ENCODE measurements around the gene TGOLN2. TPM values are rescaled to one million over a fixed set of nuclear protein-coding genes. Genes with fewer than 3 reads are reported as not detected.
A peak's percentile ranks its signal among the peaks of the same experiment; 100 is the strongest.
"Not testable (repeated sequence)": the region's sequence is repeated elsewhere in the genome, so short reads cannot be mapped to it uniquely, and the experiment has no call there.

The TGOLN2 gene
- total RNA-seq, 2 donors from 2014 or later = 152 to 175 TPM

DNA sequence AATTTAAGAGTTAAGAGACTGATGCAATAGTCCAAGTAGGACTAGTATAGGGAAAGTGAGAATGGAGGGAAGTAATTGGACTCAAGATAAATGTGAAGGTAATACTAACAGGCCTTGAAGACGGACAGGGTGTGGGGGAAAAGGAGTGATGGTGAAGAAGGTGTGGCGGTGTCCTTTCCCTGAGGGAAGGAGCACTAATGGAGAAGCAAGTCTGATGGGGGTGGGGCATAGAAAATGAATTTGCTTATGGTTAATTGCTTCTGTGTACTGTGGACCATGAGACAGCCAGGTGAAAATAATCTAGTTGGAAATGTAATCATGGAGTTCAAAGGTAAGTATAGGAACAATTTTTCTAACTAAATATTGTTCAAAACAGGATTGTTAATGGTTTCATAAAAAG lies 7.1 kb upstream of the TGOLN2 start:
- DNase-seq (ENCODE audit: low spot score) (no peak), ATAC-seq (ENCODE audit: insufficient number of reproducible peaks, low FRiP score, low read depth) (no peak)
- Histone ChIP-seq H3K4me3 (no peak overlapping the region), H3K4me1 (ENCODE audit: control insufficient read depth in 1 of 2, low read depth in 2 of 2) (no peaks in the 10 kb centered on the region), H3K36me3 (no peaks in the 10 kb centered on the region), H3K27me3 (replicated peaks; ENCODE audit: insufficient read depth) (no peaks in the 10 kb centered on the region), H3K27ac (no peak overlapping the region), H3K9me3 (no peaks in the 10 kb centered on the region)
- TF ChIP-seq, protein P1, sequence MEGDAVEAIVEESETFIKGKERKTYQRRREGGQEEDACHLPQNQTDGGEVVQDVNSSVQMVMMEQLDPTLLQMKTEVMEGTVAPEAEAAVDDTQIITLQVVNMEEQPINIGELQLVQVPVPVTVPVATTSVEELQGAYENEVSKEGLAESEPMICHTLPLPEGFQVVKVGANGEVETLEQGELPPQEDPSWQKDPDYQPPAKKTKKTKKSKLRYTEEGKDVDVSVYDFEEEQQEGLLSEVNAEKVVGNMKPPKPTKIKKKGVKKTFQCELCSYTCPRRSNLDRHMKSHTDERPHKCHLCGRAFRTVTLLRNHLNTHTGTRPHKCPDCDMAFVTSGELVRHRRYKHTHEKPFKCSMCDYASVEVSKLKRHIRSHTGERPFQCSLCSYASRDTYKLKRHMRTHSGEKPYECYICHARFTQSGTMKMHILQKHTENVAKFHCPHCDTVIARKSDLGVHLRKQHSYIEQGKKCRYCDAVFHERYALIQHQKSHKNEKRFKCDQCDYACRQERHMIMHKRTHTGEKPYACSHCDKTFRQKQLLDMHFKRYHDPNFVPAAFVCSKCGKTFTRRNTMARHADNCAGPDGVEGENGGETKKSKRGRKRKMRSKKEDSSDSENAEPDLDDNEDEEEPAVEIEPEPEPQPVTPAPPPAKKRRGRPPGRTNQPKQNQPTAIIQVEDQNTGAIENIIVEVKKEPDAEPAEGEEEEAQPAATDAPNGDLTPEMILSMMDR (IDR thresholded peaks at IDR 0.05) = no peak

DNA sequence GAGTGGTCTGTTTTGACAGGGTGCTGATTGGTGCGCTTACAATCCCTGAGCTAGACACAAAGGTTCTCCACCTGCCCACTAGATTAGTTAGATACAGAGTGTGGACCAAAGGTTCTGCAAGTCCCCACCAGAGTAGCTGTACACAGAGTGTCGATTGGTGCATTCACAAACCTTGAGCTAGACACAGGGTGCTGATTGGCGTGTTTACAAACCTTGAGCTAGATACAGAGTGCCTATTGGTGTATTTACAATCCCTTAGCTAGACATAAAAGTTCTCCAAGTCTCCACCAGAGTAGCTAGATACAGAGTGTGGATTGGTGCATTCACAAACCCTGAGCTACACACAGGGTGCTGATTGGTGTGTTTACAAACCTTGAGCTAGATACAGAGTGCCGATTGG lies 6.1 kb upstream of the TGOLN2 start:
- H3K4me3 ChIP-seq; H3K27me3 ChIP-seq (replicated peaks; ENCODE audit: insufficient read depth); ATAC-seq (ENCODE audit: insufficient number of reproducible peaks, low FRiP score, low read depth); DNase-seq (ENCODE audit: low spot score); H3K36me3 ChIP-seq; H3K9me3 ChIP-seq; H3K4me1 ChIP-seq (ENCODE audit: control insufficient read depth in 1 of 2, low read depth in 2 of 2); H3K27ac ChIP-seq: not testable (repeated sequence)

DNA sequence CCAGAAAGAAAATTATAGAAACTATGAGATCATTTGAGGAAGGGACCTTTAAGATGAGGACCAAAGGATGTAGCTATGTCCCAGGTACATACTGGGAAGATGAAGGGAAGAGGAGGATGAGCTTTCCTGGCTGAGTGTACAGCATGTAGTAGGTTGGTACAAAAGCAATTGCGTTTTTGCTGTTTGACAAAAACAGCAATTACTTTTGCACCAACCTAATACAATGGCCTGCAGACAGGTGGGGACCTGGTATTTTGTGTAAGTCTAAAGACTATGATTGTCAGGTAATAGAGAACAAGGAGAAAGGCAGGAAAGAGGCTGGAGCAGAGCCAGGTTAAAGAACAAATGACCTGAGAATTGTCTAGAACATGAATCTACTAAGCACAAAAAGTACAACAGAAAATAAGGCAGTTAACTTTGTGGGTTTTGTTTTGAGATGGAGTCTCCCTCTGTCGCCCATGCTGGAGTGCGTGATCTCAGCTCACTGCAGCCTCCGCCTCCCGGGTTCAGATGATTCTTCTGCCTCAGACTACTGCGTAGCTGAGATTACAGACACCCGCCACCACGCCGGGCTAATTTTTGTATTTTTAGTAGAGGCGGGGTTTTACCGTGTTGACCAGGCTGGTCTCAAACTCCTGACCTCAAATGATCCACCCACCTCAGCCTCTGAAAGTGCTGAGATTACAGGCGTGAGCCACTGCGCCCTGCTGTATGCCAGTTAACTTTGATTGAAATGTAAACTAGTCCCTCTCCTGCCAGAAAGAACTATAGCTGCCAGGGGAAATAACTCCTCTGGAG lies 3.2 kb upstream of the TGOLN2 start:
- H3K9me3 ChIP-seq = no peaks in the 10 kb centered on the region
- H3K4me1 ChIP-seq (ENCODE audit: control insufficient read depth in 1 of 2, low read depth in 2 of 2) = peaks cover 12% of the 10 kb centered on the region in 2 donors
- H3K27ac ChIP-seq = no peak overlapping the region
- H3K36me3 ChIP-seq = no peaks in the 10 kb centered on the region
- H3K27me3 ChIP-seq (replicated peaks; ENCODE audit: insufficient read depth) = no peaks in the 10 kb centered on the region
- ATAC-seq (ENCODE audit: insufficient number of reproducible peaks, low FRiP score, low read depth) (no peak), DNase-seq (ENCODE audit: low spot score) (no peak)
- no peak overlapping the region for H3K4me3 ChIP-seq
- TF ChIP-seq, protein P1 (IDR thresholded peaks at IDR 0.05) = no peak

DNA sequence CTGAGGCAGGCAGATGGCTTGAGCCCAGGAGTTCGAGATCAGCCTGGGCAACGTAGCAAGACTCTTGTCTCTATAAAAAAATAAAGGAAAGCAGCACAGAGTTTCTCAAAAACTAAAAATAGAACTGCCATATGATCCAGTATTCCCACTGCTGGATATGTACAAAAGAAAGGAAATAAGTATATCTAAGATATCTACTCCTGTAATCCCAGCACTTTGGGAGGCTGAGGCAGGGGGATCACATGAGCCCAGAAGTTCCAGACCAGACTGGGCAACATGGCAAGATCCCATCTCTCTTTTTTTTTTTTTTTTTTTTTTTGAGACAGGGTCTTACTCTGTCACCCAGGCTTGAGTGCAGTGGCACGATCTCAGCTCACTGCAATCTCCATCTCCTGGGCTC lies 1.9 kb upstream of the TGOLN2 start:
- not testable (repeated sequence) for H3K27me3 ChIP-seq (replicated peaks; ENCODE audit: insufficient read depth); H3K9me3 ChIP-seq; DNase-seq (ENCODE audit: low spot score); ATAC-seq (ENCODE audit: insufficient number of reproducible peaks, low FRiP score, low read depth); H3K36me3 ChIP-seq; H3K4me3 ChIP-seq; H3K27ac ChIP-seq
- H3K4me1 ChIP-seq (ENCODE audit: control insufficient read depth in 1 of 2, low read depth in 2 of 2) = peaks cover 20 to 26% of the 10 kb centered on the region in 2 donors

DNA sequence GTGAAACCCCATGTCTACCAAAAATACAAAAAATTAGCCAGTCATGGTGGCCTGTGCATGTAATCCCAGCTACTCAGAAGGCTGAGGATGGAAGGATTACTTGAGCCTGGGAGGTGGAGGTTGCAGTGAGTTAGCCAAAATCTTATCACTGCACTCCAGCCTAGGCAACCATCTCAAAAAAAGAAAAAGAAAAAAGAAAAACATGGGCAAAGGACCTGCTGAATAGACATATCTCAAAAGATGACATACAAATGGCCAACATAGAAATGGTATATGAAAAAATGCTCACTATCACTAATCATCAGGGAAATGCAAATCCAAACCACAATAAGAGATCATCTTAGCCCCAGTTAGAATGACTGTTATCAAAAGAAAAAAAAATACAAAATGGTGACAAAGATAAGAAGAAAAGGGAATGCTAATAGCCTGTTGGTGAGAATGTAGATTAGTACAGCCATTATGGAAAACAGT lies 1.4 kb upstream of the TGOLN2 start:
- H3K4me1 ChIP-seq (ENCODE audit: control insufficient read depth in 1 of 2, low read depth in 2 of 2) = peaks cover 20 to 30% of the 10 kb centered on the region in 2 donors
- TF ChIP-seq, protein P1 (IDR thresholded peaks at IDR 0.05) = no peak
- DNase-seq (ENCODE audit: low spot score) = no peak

DNA sequence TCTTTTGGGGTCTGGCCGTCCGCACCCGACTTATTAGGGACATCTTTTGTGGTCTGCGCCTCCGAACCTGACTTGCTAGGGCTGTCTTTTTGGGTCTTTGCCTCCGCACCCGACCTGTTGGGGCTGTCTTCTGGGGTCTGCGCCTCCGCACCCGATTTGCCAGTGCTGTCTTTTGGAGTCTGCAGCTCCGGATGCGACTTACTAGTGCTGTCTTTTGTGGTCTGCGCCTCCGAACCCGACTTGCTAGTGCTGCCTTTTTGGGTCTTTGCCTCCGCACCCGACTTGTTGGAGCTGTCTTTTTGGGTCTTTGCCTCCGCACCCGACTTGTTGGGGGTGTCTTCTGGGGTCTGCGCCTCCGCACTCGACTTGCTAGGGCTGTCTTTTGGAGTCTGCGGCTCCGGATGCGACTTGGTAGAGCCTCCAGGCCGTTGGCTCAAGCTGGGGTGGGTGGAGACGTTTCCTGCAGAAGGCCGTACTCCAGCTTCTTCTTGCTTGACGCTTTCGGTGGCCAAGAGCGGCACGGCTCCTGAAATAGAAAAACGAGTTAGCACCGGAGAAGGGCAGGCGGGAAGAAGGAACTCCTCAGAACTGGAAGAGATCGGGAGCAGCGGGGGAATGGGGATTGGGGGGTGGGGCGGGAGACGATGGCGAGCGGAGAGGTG lies 498 bp downstream of the TGOLN2 start:
- ATAC-seq (ENCODE audit: insufficient number of reproducible peaks, low FRiP score, low read depth) (no peak), DNase-seq (ENCODE audit: low spot score) (no peak)
- H3K4me1 ChIP-seq (ENCODE audit: control insufficient read depth in 1 of 2, low read depth in 2 of 2) = peaks cover 30 to 50% of the 10 kb centered on the region in 2 donors
- H3K27me3 ChIP-seq (replicated peaks; ENCODE audit: insufficient read depth) = no peaks in the 10 kb centered on the region
- H3K27ac ChIP-seq = peak overlapping the region; percentile 89 to 98
- TF ChIP-seq, protein P1 (IDR thresholded peaks at IDR 0.05) = no peak
- peaks cover 23% of the 10 kb centered on the region for H3K36me3 ChIP-seq
- H3K4me3 ChIP-seq = peak overlapping the region; percentile 84
- H3K9me3 ChIP-seq = no peaks in the 10 kb centered on the region

More for the DNA sequence above, 1.4 kb upstream of the TGOLN2 start:
- no peak for ATAC-seq (ENCODE audit: insufficient number of reproducible peaks, low FRiP score, low read depth)
- Histone ChIP-seq H3K4me3 (no peak overlapping the region), H3K9me3 (no peaks in the 10 kb centered on the region), H3K27me3 (replicated peaks; ENCODE audit: insufficient read depth) (no peaks in the 10 kb centered on the region), H3K27ac (no peak overlapping the region), H3K36me3 (peaks cover 5% of the 10 kb centered on the region)
